ENCODE measurements around the gene FALEC. TPM values are rescaled to one million over a fixed set of nuclear protein-coding genes. Genes with fewer than 3 reads are reported as not detected.
"Not testable (repeated sequence)": the region's sequence is repeated elsewhere in the genome, so short reads cannot be mapped to it uniquely, and the experiment has no call there.

FALEC gene
- total RNA-seq, 2 experiments from 2014 or later: not detected

GRCh38 chr1:150572918-150573647 is 57.5 kb downstream of the FALEC start:
- Mint-ChIP-seq H3K9me3 (no peaks in the 10 kb centered on the region), H3K36me3 (ENCODE audit: low read depth) (peaks cover 82% of the 10 kb centered on the region), H3K27me3 (no peaks in the 10 kb centered on the region), H3K4me3 (peak overlapping the region; percentile 97), H3K4me1 (ENCODE audit: low read depth) (peaks cover 68% of the 10 kb centered on the region), H3K27ac (peak overlapping the region; percentile 93)
- CTCF ChIA-PET: interaction anchor here (1.3 to 15.9 kb wide), 3 partner anchors 11 to 46 kb away, joined by 4 to 237 read pairs (median 7); no protein-coding TSS in a partner anchor
- ATAC-seq (no peak), DNase-seq (no peak)
- TF ChIP-seq CTCF (IDR thresholded peaks at IDR 0.05): no peak
- intact Hi-C loops (cut with micrococcal nuclease): no loop called here
- POLR2A ChIA-PET: interaction anchor here (0.6 to 24.5 kb wide), 7 partner anchors 8 to 299 kb away, joined by 3 to 678 read pairs (median 3); partner anchors contain the start of genes ADAMTSL4 and ENSA

- intact Hi-C loops (cut with micrococcal nuclease); H3K27me3 Mint-ChIP-seq; ATAC-seq; H3K9me3 Mint-ChIP-seq: not testable (repeated sequence)
- H3K27ac Mint-ChIP-seq: peak overlapping the region; percentile 93
- ChIA-PET POLR2A (interaction anchor here (0.6 to 24.5 kb wide), 7 partner anchors 10 to 299 kb away, joined by 3 to 678 read pairs (median 3); partner anchors contain the start of gene ENSA), CTCF (interaction anchor here (1.3 to 15.9 kb wide), 3 partner anchors 12 to 46 kb away, joined by 4 to 237 read pairs (median 7); no protein-coding TSS in a partner anchor)
- H3K4me1 Mint-ChIP-seq (ENCODE audit: low read depth): peaks cover 62% of the 10 kb centered on the region
- peak; percentile 43 for DNase-seq
- H3K36me3 Mint-ChIP-seq (ENCODE audit: low read depth): peaks cover 88% of the 10 kb centered on the region
- H3K4me3 Mint-ChIP-seq: peak overlapping the region; percentile 97
These were observed 58.1 kb downstream of the FALEC start for GRCh38 chr1:150573648-150574071.

- intact Hi-C loops (cut with micrococcal nuclease): loop anchor here (5.0 kb wide), 1 partner anchor 38 kb away; no protein-coding TSS in a partner anchor
- ATAC-seq (no peak), DNase-seq (no peak)
- H3K4me1 Mint-ChIP-seq (ENCODE audit: low read depth): peaks cover 56% of the 10 kb centered on the region
- CTCF ChIA-PET: interaction anchor here (1.6 to 15.9 kb wide), 3 partner anchors 7 to 41 kb away, joined by 4 to 237 read pairs (median 42); no protein-coding TSS in a partner anchor
- peak overlapping the region; percentile 97 for H3K4me3 Mint-ChIP-seq
- no peaks in the 10 kb centered on the region for H3K27me3 Mint-ChIP-seq
- no peak for TF ChIP-seq CTCF (IDR thresholded peaks at IDR 0.05)
- H3K9me3 Mint-ChIP-seq: no peaks in the 10 kb centered on the region
- peak overlapping the region; percentile 95 for H3K27ac Mint-ChIP-seq
- POLR2A ChIA-PET: interaction anchor here (0.6 to 24.5 kb wide), 4 partner anchors 10 to 166 kb away, joined by 3 to 678 read pairs (median 272); partner anchors contain the start of gene ENSA
- H3K36me3 Mint-ChIP-seq (ENCODE audit: low read depth): peaks cover 90% of the 10 kb centered on the region
These were observed 58.9 kb downstream of the FALEC start for GRCh38 chr1:150574260-150575071.

- POLR2A ChIA-PET: interaction anchor here (1.6 to 24.5 kb wide), 4 partner anchors 11 to 340 kb away, joined by 3 to 678 read pairs (median 273); partner anchors contain the start of genes ANP32E, ENSA and GOLPH3L
- H3K27me3 Mint-ChIP-seq: no peaks in the 10 kb centered on the region
These were observed 59.5 kb downstream of the FALEC start for GRCh38 chr1:150575072-150575489.

More at GRCh38 chr1:150575072-150575489, 59.5 kb downstream of the FALEC start:
- Mint-ChIP-seq H3K4me3 (peak overlapping the region; percentile 97), H3K27ac (peak overlapping the region; percentile 95), H3K36me3 (ENCODE audit: low read depth) (peaks cover 84% of the 10 kb centered on the region), H3K9me3 (no peaks in the 10 kb centered on the region), H3K4me1 (ENCODE audit: low read depth) (peaks cover 50% of the 10 kb centered on the region)
- no peak for DNase-seq
- ATAC-seq: no peak
- TF ChIP-seq CTCF (IDR thresholded peaks at IDR 0.05): no peak
- intact Hi-C loops (cut with micrococcal nuclease): loop anchor here (5.0 kb wide), 1 partner anchor 37 kb away; no protein-coding TSS in a partner anchor
- CTCF ChIA-PET: interaction anchor here (5.8 to 15.9 kb wide), 2 partner anchors 8 to 13 kb away, joined by 42 to 237 read pairs; no protein-coding TSS in a partner anchor

Data from activated CD8-positive, alpha-beta T cell treated with anti-CD3 and anti-CD28 coated beads for 36 hours (primary cell).